IMR-90 (cell line): ENCODE measurements around the gene BDNF. TPM values are rescaled to one million over a fixed set of nuclear protein-coding genes. Genes with fewer than 3 reads are reported as not detected.

Experiments used
- ATAC-seq: fragments of 200-7000 bp; cut with Tn5 transposase; 2 replicates; pipeline ENCODE4 v1.9.1; 2020; ENCODE audit warnings: low read depth, mild to moderate bottlenecking, moderate library complexity
- BruUV-seq: library from RNA; stranded (reverse); fragments of 400-500 nt; replicated peaks from 2 replicates; lab custom pipeline; 2021; lab: Mats Ljungman, UMichigan
- CTCF ChIA-PET: fragments of 300-600 bp; formaldehyde crosslinking; extraction: SDS; loops from one replicate; lab custom pipeline; 2021; ENCODE audit warnings: antibody characterized with exemption; lab: Yijun Ruan, JAX
- POLR2A ChIA-PET: fragments of 300-600 bp; sonication (Branson Sonifier 250); formaldehyde crosslinking; loops from one replicate; lab custom pipeline; 2022; ENCODE audit warnings: antibody characterized with exemption; ENCODE audit not compliant: unreplicated experiment; lab: Charles Lee
- DNase-seq: peaks from one replicate; pipeline ENCODE4 v3.0.0; 2013
- H2AFZ ChIP-seq: replicated peaks from 2 replicates; pipeline ENCODE3; 2013; ENCODE audit warnings: low read length, mild to moderate bottlenecking; ENCODE audit not compliant: poor library complexity
- H2AK5ac ChIP-seq: 2 replicates; pipeline ENCODE4 v1.6.1; 2013; ENCODE audit warnings: low read depth, low read length, inconsistent platforms
- H2AK9ac ChIP-seq: replicated peaks from 2 replicates; pipeline ENCODE3; 2013; ENCODE audit warnings: mild to moderate bottlenecking, low read depth, low read length, moderate library complexity; ENCODE audit not compliant: poor library complexity
- H2BK120ac ChIP-seq: 2 replicates; pipeline ENCODE4 v1.6.1; 2013; ENCODE audit warnings: low read depth, low read length, inconsistent platforms
- H2BK15ac ChIP-seq: 3 replicates; pipeline ENCODE4 v1.6.1; 2013; ENCODE audit warnings: low read depth, low read length, inconsistent platforms
- H2BK20ac ChIP-seq: 2 replicates; pipeline ENCODE4 v1.6.1; 2013; ENCODE audit warnings: low read depth, mild to moderate bottlenecking, inconsistent platforms, low read length, moderate library complexity
- H2BK5ac ChIP-seq: 2 replicates; pipeline ENCODE4 v1.6.1; 2013; ENCODE audit warnings: mild to moderate bottlenecking, low read depth, low read length, inconsistent platforms; ENCODE audit not compliant: poor library complexity, severe bottlenecking
- H3K14ac ChIP-seq: replicated peaks from 2 replicates; pipeline ENCODE4 v1.6.1; 2013; ENCODE audit warnings: low read depth, low read length, inconsistent platforms
- H3K18ac ChIP-seq: 2 replicates; pipeline ENCODE4 v1.6.1; 2013; ENCODE audit warnings: low read depth, low read length, control low read depth
- H3K23ac ChIP-seq: 2 replicates; pipeline ENCODE4 v1.6.1; 2013; ENCODE audit warnings: low read depth, low read length, inconsistent platforms
- H3K27ac ChIP-seq: 2 replicates; pipeline ENCODE4 v1.5.1; 2013; ENCODE audit warnings: mild to moderate bottlenecking, control low read depth, low read length; ENCODE audit not compliant: insufficient read depth
- H3K27me3 ChIP-seq: 2 replicates; pipeline ENCODE4 v1.6.1; 2013; ENCODE audit warnings: low read length; ENCODE audit not compliant: control insufficient read depth, insufficient read depth
- H3K36me3 ChIP-seq: 2 replicates; pipeline ENCODE4 v1.6.1; 2013; ENCODE audit warnings: low read length, mixed read lengths; ENCODE audit not compliant: control insufficient read depth, insufficient read depth
- H3K4ac ChIP-seq: 2 replicates; pipeline ENCODE4 v1.6.1; 2013; ENCODE audit warnings: low read depth, low read length, inconsistent platforms
- H3K4me1 ChIP-seq: 2 replicates; pipeline ENCODE4 v1.6.1; 2013; ENCODE audit warnings: low read length, mixed read lengths; ENCODE audit not compliant: control insufficient read depth, insufficient read depth
- H3K4me2 ChIP-seq: 2 replicates; pipeline ENCODE4 v1.6.1; 2013; ENCODE audit warnings: low read depth, mild to moderate bottlenecking, control low read depth, low read length, moderate library complexity
- H3K4me3 ChIP-seq: 2 replicates; pipeline ENCODE4 v1.5.1; 2013; ENCODE audit warnings: low read depth, mild to moderate bottlenecking, control low read depth, low read length, moderate library complexity; ENCODE audit not compliant: insufficient read depth
- H3K56ac ChIP-seq: 2 replicates; pipeline ENCODE4 v1.6.1; 2013; ENCODE audit warnings: low read length, inconsistent platforms; ENCODE audit not compliant: insufficient read depth; ENCODE audit errors: extremely low read depth
- H3K79me1 ChIP-seq, 2 experiments: 2 replicates each; pipeline ENCODE4 v1.6.1; 2013; ENCODE audit warnings: low read length in 2 of 2, inconsistent platforms in 1 of 2, low read depth in 1 of 2
- H3K9ac ChIP-seq: 2 replicates; pipeline ENCODE4 v1.6.1; 2013; ENCODE audit warnings: low read depth, low read length, control low read depth
- H3K9me1 ChIP-seq: 2 replicates; pipeline ENCODE4 v1.6.1; 2013; ENCODE audit warnings: low read length, inconsistent platforms; ENCODE audit not compliant: insufficient read depth
- H3K9me3 ChIP-seq: 2 replicates; pipeline ENCODE4 v1.6.1; 2013; ENCODE audit warnings: low read length; ENCODE audit not compliant: control insufficient read depth, insufficient read depth
- H4K20me1 ChIP-seq: 2 replicates; pipeline ENCODE4 v1.6.1; 2013; ENCODE audit warnings: low read length, inconsistent platforms; ENCODE audit not compliant: insufficient read depth
- H4K5ac ChIP-seq: 2 replicates; pipeline ENCODE4 v1.6.1; 2013; ENCODE audit warnings: mild to moderate bottlenecking, low read depth, low read length, control low read depth
- H4K8ac ChIP-seq, 2 experiments: 2 replicates each; pipeline ENCODE4 v1.6.1; 2013; ENCODE audit warnings: low read depth in 2 of 2, low read length in 2 of 2, control low read depth in 1 of 2, inconsistent platforms in 1 of 2
- H4K91ac ChIP-seq: 2 replicates; pipeline ENCODE4 v1.6.1; 2013; ENCODE audit warnings: low read depth, low read length, inconsistent platforms; ENCODE audit not compliant: insufficient read depth
- CTCF ChIP-seq: conservative IDR thresholded peaks from 2 replicates; pipeline ENCODE4 v1.5.1; 2012; ENCODE audit warnings: mild to moderate bottlenecking, low read depth, low read length, improper control_type of control experiment
- MAFK ChIP-seq: IDR thresholded peaks from 2 replicates; pipeline ENCODE4 v1.6.1; 2012; ENCODE audit warnings: low read depth, low read length, improper control_type of control experiment
- MAZ ChIP-seq: IDR thresholded peaks from 2 replicates; pipeline ENCODE4 v1.6.1; 2012; ENCODE audit warnings: low read depth, mild to moderate bottlenecking, low read length, improper control_type of control experiment, moderate library complexity, borderline replicate concordance
- RAD21 ChIP-seq: IDR thresholded peaks from 2 replicates; pipeline ENCODE4 v1.6.1; 2012; ENCODE audit warnings: low read length, improper control_type of control experiment
- SMC3 ChIP-seq: fragments of 150-350 bp; IDR thresholded peaks from 2 replicates; pipeline ENCODE4 v1.6.1; 2016; ENCODE audit warnings: low read depth, mild to moderate bottlenecking, antibody characterized with exemption, low read length, moderate library complexity
- WGBS, 2 experiments: methylation state at CpG; one replicate each; pipeline versions ENCODE4 v1.1.5 to v1.1.7; 2013; ENCODE audit warnings: missing lambda C conversion rate in 2 of 2; ENCODE audit not compliant: insufficient read length in 1 of 2; ENCODE audit errors: extremely low coverage in 2 of 2; 5-methylcytosine and 5-hydroxymethylcytosine counted together
- dilution Hi-C: fragments of 300-500 bp; cut with HindIII; formaldehyde crosslinking; loops from one replicate; pipeline ENCODE4 v1.14.3; 2018; ENCODE audit warnings: low sequenced_read_pairs; ENCODE audit not compliant: unreplicated experiment
- in situ Hi-C: fragments of 300-500 bp; cut with MboI; formaldehyde crosslinking; loops from 3 replicates; pipeline ENCODE4 v1.14.3; 2019; ENCODE audit warnings: low sequenced_read_pairs, inconsistent platforms, mixed read lengths
- intact Hi-C: fragments of 100-400 bp; cut with micrococcal nuclease; formaldehyde crosslinking; loops from 2 replicates; pipeline ENCODE4 v1.10.0; 2022
- polyA plus RNA-seq, 3 experiments: library from polyadenylated mRNA; depleted of rRNA; stranded (reverse); fragments of >200 nt; gene quantifications; 2 replicates each; pipeline ENCODE4 v1.2.3, GENCODE V29; 2012; ENCODE audit warnings: low replicate concordance in 1 of 3
- total RNA-seq: library from RNA; depleted of rRNA; stranded (reverse); fragments of >200 nt; gene quantifications from 2 replicates; pipeline ENCODE4 v1.2.3, GENCODE V29; 2012

Gene BDNF
- total and polyA plus RNA-seq, 2 of the 4 experiments (the other 2 are of a cell fraction): 94.8 to 152 TPM

GRCh38 chr11:27698872-27699241, 1.4 kb downstream of the BDNF start:
- DNase-seq (peak; percentile 92), ATAC-seq (peak; percentile 53)
- peaks cover 6% of the 10 kb centered on the region; the same call in 1 of the 2 replicates for H3K4me1 ChIP-seq
- peak overlapping the region; percentile 93 for H3K4me2 ChIP-seq
- POLR2A ChIA-PET: interaction anchor here (0.5 to 2.4 kb wide), 14 partner anchors 11 to 1631 kb away, joined by 3 to 16 read pairs (median 3); partner anchors contain the start of genes KIF18A and METTL15
- no peaks in the 10 kb centered on the region for H3K9me1 ChIP-seq
- in situ Hi-C loops (loop anchor here (10.0 kb wide), 1 partner anchor 996 kb away; no protein-coding TSS in a partner anchor), intact Hi-C loops (loop anchor here (1.0 to 5.0 kb wide), 8 partner anchors 643 to 1635 kb away; no protein-coding TSS in a partner anchor), dilution Hi-C loops (no loop called here)
- no peaks in the 10 kb centered on the region for H3K9me3 ChIP-seq
- H2AK9ac ChIP-seq: peak overlapping the region; percentile 87
- H3K4ac ChIP-seq: peak overlapping the region; percentile 95
- WGBS, 2 experiments: 0% methylated on average over 9 of the region's 18 CpGs; no CpG with 5 or more reads in 1 of the 2 experiments
- peak overlapping the region; percentile 79 for H2AFZ ChIP-seq
- H4K5ac ChIP-seq: peak overlapping the region; percentile 58
- peaks cover 60% of the 10 kb centered on the region for H4K20me1 ChIP-seq
- peak overlapping the region; percentile 92 for H2BK5ac ChIP-seq
- H3K9ac ChIP-seq: peak overlapping the region; percentile 98
- CTCF ChIA-PET: interaction anchor here (0.5 to 1.7 kb wide), 13 partner anchors 13 to 1635 kb away, joined by 3 to 5 read pairs (median 3); no protein-coding TSS in a partner anchor
- H3K23ac ChIP-seq: peak overlapping the region; percentile 97
- H3K18ac ChIP-seq: peak overlapping the region; percentile 91
- H2BK20ac ChIP-seq: peak overlapping the region; percentile 37; the same call in 1 of the 2 replicates
- peak overlapping the region; percentile 93 for H4K91ac ChIP-seq
- H3K4me3 ChIP-seq: peak overlapping the region; percentile 85
- peak overlapping the region; percentile 98 for H3K56ac ChIP-seq
- H3K14ac ChIP-seq: peak overlapping the region; percentile 98
- H3K36me3 ChIP-seq: peaks cover 6% of the 10 kb centered on the region
- H2AK5ac ChIP-seq: peak overlapping the region; percentile 61; the same call in 1 of the 2 replicates
- no peaks in the 10 kb centered on the region for H3K27me3 ChIP-seq
- H4K8ac ChIP-seq: peak overlapping the region; percentile 88 to 90
- peak overlapping the region; percentile 49; the same call in 2 of the 3 replicates for H2BK15ac ChIP-seq
- peak overlapping the region; percentile 65; the same call in 1 of the 2 replicates for H2BK120ac ChIP-seq
- TF ChIP-seq MAFK (no peak), SMC3 (peak; percentile 67), MAZ (peak; percentile 94), CTCF (peak; percentile 84), RAD21 (peak; percentile 85)
- no TSS peak for BruUV-seq
- H3K27ac ChIP-seq: peak overlapping the region; percentile 92
- peaks cover 4 to 27% of the 10 kb centered on the region in 2 experiments; a peak in 3 of 4 replicates for H3K79me1 ChIP-seq
